HCT116 (cell line): ENCODE data around the gene S100A7A. TPM values are rescaled to one million over a fixed set of nuclear protein-coding genes. Genes with fewer than 3 reads are reported as not detected.

ENCODE experiments used
- ATAC-seq: fragments of 200-7000 bp; cut with Tn5 transposase; 2 replicates; pipeline ENCODE4 v1.9.1; 2020; ENCODE audit warnings: mild to moderate bottlenecking, moderate library complexity
- BruUV-seq: library from RNA; stranded (reverse); fragments of 400-500 nt; replicated peaks from 2 replicates; lab custom pipeline; 2021; lab: Mats Ljungman, UMichigan
- CTCF ChIA-PET: fragments of 300-600 bp; sonication (Branson Sonifier 250); formaldehyde crosslinking; loops from one replicate; lab custom pipeline; 2021; ENCODE audit warnings: antibody characterized with exemption; lab: Charles Lee
- POLR2A ChIA-PET: fragments of 300-600, 350-600 bp; sonication (Branson Sonifier 250); formaldehyde crosslinking; loops from one replicate; lab custom pipeline; 2021; ENCODE audit warnings: antibody characterized with exemption; lab: Charles Lee
- RAD21 ChIA-PET, 2 experiments: fragments of 300-600 bp; sonication (Branson Sonifier 250); formaldehyde crosslinking; loops; one replicate each; lab custom pipeline; 2023; ENCODE audit warnings: low total read pairs in 2 of 2; ENCODE audit not compliant: uncharacterized antibody in 2 of 2, unreplicated experiment in 2 of 2, low non-redundant PET in 1 of 2; lab: Charles Lee
- DNase-seq: peaks from one replicate; pipeline ENCODE4 v3.0.0-alpha.2; 2010; ENCODE audit warnings: low read depth, low spot score
- H2AFZ ChIP-seq: fragments of 200-600 bp; shearing (Covaris generic), sonication (generic); 2 replicates; pipeline ENCODE4 v1.6.1; 2017; ENCODE audit warnings: low read depth, mixed run types, mixed read lengths, antibody characterized with exemption, low read length; ENCODE audit not compliant: poor library complexity, severe bottlenecking
- H3K27ac ChIP-seq: 2 replicates; pipeline ENCODE4 v1.5.1; 2012; ENCODE audit warnings: low read depth, low read length
- H3K27me3 ChIP-seq: fragments of 200-600 bp; sonication (generic); 2 replicates; pipeline ENCODE4 v1.6.1; 2016; ENCODE audit warnings: mixed run types, low read length, mixed read lengths; ENCODE audit not compliant: insufficient read depth
- H3K36me3 ChIP-seq, 2 experiments: fragments of 200-500 bp in 1 of 2; fragments of 200-600 bp in 1 of 2; sonication (Bioruptor generic) in 1 of 2; sonication (generic) in 1 of 2; 2 replicates each; pipeline versions ENCODE4 v1.5.1 to v1.6.1; 2014 to 2016; ENCODE audit warnings: low read length in 2 of 2, inconsistent platforms in 1 of 2, mixed read lengths in 1 of 2, mixed run types in 1 of 2; ENCODE audit not compliant: insufficient read depth in 2 of 2, control insufficient read depth in 1 of 2
- H3K4me1 ChIP-seq, 2 experiments: fragments of 200-600 bp in 1 of 2; sonication (generic) in 1 of 2; 2 replicates each; pipeline versions ENCODE4 v1.5.1 to v1.6.1; 2012 to 2017; ENCODE audit warnings: low read length in 2 of 2, inconsistent platforms in 1 of 2, mild to moderate bottlenecking in 1 of 2, mixed read lengths in 1 of 2, mixed run types in 1 of 2, moderate library complexity in 1 of 2; ENCODE audit not compliant: insufficient read depth in 2 of 2, control insufficient read depth in 1 of 2
- H3K4me2 ChIP-seq: fragments of 200-600 bp; sonication (generic); 2 replicates; pipeline ENCODE4 v1.6.1; 2017; ENCODE audit warnings: mixed run types, low read length, mixed read lengths
- H3K4me3 ChIP-seq, 2 experiments: fragments of 200-600 bp in 1 of 2; sonication (generic) in 1 of 2; replicated peaks in 1 of 2; 2 replicates each; pipeline ENCODE4 v1.5.1; 2011 to 2016; ENCODE audit warnings: low read length in 2 of 2, control low read depth in 1 of 2, low read depth in 1 of 2, mild to moderate bottlenecking in 1 of 2, mixed read lengths in 1 of 2, mixed run types in 1 of 2
- H3K79me2 ChIP-seq: fragments of 200-600 bp; sonication (generic); 2 replicates; pipeline ENCODE4 v1.6.1; 2017; ENCODE audit warnings: mild to moderate bottlenecking, mixed run types, low read length, moderate library complexity, mixed read lengths; ENCODE audit not compliant: insufficient read depth
- H3K9ac ChIP-seq: fragments of 200-600 bp; sonication (generic); 2 replicates; pipeline ENCODE4 v1.6.1; 2016; ENCODE audit warnings: low read length, mixed read lengths
- H3K9me2 ChIP-seq: fragments of 200-600 bp; sonication (generic), shearing (Covaris generic); 2 replicates; pipeline ENCODE4 v1.6.1; 2017; ENCODE audit warnings: mixed run types, mild to moderate bottlenecking, moderate library complexity; ENCODE audit not compliant: insufficient read depth
- H3K9me3 ChIP-seq, 2 experiments: fragments of 200-500 bp in 1 of 2; fragments of 200-600 bp in 1 of 2; sonication (Bioruptor generic) in 1 of 2; sonication (generic) in 1 of 2; 2 replicates each; pipeline ENCODE4 v1.6.1; 2014 to 2017; ENCODE audit warnings: low read length in 2 of 2, mixed read lengths in 2 of 2, inconsistent platforms in 1 of 2, low read depth in 1 of 2, mild to moderate bottlenecking in 1 of 2, mixed run types in 1 of 2, moderate library complexity in 1 of 2; ENCODE audit not compliant: control insufficient read depth in 1 of 2, insufficient read depth in 1 of 2
- H4K20me1 ChIP-seq: fragments of 200-600 bp; sonication (generic), shearing (Covaris generic); 2 replicates; pipeline ENCODE4 v1.6.1; 2017; ENCODE audit warnings: mixed run types, mild to moderate bottlenecking, moderate library complexity; ENCODE audit not compliant: insufficient read depth
- REST ChIP-seq: IDR thresholded peaks from 2 replicates; pipeline ENCODE4 v1.6.1; 2012; ENCODE audit warnings: low read depth
- YY1 ChIP-seq: IDR thresholded peaks from 2 replicates; pipeline ENCODE4 v1.6.1; 2011; ENCODE audit warnings: low read length, low read depth, moderate library complexity, mild to moderate bottlenecking; ENCODE audit not compliant: insufficient replicate concordance; ENCODE audit errors: extremely low read depth
- ZFX ChIP-seq: fragments of 450-650 bp; IDR thresholded peaks from 2 replicates; pipeline ENCODE4 v1.6.1; 2017
- intact Hi-C: fragments of 100-400 bp; cut with micrococcal nuclease; formaldehyde crosslinking; loops from 2 replicates; pipeline ENCODE4 v1.10.0; 2022
- total RNA-seq: library from RNA; stranded (reverse); gene quantifications from one replicate; pipeline ENCODE4 v1.2.1, GENCODE V29; 2021; ENCODE audit not compliant: unreplicated experiment
- TF ChIP-seq, protein P1 (sequence below): IDR thresholded peaks from 2 replicates; pipeline ENCODE4 v1.6.1; 2011; ENCODE audit warnings: mild to moderate bottlenecking, low read length, moderate library complexity; ENCODE audit not compliant: insufficient replicate concordance; ENCODE audit errors: extremely low read depth

S100A7A gene
- total RNA-seq, 1 experiment from 2014 or later = not detected

GRCh38 chr1:153426809-153427208 lies 10.5 kb downstream of the S100A7A start (continued):
- TF ChIP-seq YY1 (no peak), ZFX (no peak)
- TF ChIP-seq, protein P1, sequence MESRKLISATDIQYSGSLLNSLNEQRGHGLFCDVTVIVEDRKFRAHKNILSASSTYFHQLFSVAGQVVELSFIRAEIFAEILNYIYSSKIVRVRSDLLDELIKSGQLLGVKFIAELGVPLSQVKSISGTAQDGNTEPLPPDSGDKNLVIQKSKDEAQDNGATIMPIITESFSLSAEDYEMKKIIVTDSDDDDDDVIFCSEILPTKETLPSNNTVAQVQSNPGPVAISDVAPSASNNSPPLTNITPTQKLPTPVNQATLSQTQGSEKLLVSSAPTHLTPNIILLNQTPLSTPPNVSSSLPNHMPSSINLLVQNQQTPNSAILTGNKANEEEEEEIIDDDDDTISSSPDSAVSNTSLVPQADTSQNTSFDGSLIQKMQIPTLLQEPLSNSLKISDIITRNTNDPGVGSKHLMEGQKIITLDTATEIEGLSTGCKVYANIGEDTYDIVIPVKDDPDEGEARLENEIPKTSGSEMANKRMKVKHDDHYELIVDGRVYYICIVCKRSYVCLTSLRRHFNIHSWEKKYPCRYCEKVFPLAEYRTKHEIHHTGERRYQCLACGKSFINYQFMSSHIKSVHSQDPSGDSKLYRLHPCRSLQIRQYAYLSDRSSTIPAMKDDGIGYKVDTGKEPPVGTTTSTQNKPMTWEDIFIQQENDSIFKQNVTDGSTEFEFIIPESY = no peak

DNA sequence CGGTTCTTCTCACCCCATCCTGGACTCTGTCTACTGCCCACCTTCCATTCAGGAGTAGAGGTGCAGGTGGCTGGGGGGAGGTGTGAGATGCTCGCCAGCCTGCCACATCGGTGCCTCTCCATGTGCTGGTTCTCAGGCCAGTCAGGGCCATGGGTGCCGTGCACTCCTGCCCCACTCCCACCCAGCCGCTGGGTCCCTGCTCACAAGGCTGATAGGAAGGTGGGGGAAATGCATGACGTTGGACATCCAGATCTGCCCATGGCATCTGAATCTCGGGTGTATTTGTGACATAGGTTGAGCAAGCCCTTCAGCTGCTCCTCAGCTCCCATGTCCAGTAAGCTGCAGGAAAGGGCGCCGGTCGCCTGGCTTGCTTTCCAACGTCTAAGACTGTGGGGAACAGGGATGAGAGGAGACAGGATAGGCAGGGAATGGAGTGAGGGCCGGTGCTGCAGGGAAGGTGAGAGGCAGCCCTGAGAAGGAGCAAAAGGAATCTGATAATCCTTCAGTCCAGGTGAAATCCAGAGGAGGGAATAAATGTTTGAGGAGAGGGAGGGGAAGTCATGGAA lies 11.8 kb downstream of the S100A7A start:
- Histone ChIP-seq H3K79me2 (no peaks in the 10 kb centered on the region), H3K27ac (no peak overlapping the region), H3K4me2 (no peak overlapping the region), H3K9me2 (no peaks in the 10 kb centered on the region), H2AFZ (no peak overlapping the region), H3K9ac (no peak overlapping the region), H3K36me3 (no peaks in the 10 kb centered on the region), H4K20me1 (no peaks in the 10 kb centered on the region), H3K4me3 (no peak overlapping the region), H3K9me3 (no peaks in the 10 kb centered on the region), H3K4me1 (no peaks in the 10 kb centered on the region), H3K27me3 (peaks cover 88% of the 10 kb centered on the region)
- no peak for DNase-seq
- no TSS peak for BruUV-seq
- ChIA-PET POLR2A (no interaction called here), RAD21 (no interaction called here), CTCF (no interaction called here)
- intact Hi-C loops = no loop called here
- no peak for TF ChIP-seq REST
- TF ChIP-seq, all 23 proteins: peak for 0
- no peak for ATAC-seq
